SK-N-SH (cell line): ENCODE data around the gene GJD3.
A peak's percentile ranks its signal among the peaks of the same experiment; 100 is the strongest.

Experiments
- CTCF ChIP-seq: fragments of 200-600 bp; sonication (generic); IDR thresholded peaks from 2 replicates; pipeline ENCODE4 v1.6.1; 2017; ENCODE audit warnings: antibody characterized with exemption, mild to moderate bottlenecking, moderate library complexity
- EP300 ChIP-seq, 2 experiments: IDR thresholded peaks; 2 replicates each; pipeline versions ENCODE4 v1.4.0 to v1.6.1; 2012; ENCODE audit warnings: borderline replicate concordance in 1 of 2, low read depth in 1 of 2, low read length in 1 of 2
- TAF1 ChIP-seq: IDR thresholded peaks from 2 replicates; pipeline ENCODE4 v1.6.1; 2012; ENCODE audit warnings: low read depth, mild to moderate bottlenecking, low read length, moderate library complexity, borderline replicate concordance

- TF ChIP-seq TAF1 (no peak), EP300 (IDR thresholded peaks at IDR 0.05; ENCODE audit: borderline replicate concordance in 1 of 2, low read depth in 1 of 2, low read length in 1 of 2) (0 out of 4 replicates have a peak, but pooled peaks of 1 of the 2 experiments have one; percentile 33), CTCF (no peak)
Observed at GRCh38 chr17:40345161-40345993, 19.2 kb downstream of the GJD3 start.
